Upper lobe of left lung (tissue), 6 donors: ENCODE results near the gene CEACAM1. TPM values are rescaled to one million over a fixed set of nuclear protein-coding genes. Genes with fewer than 3 reads are reported as not detected.
"Not testable (repeated sequence)": the region's sequence is repeated elsewhere in the genome, so short reads cannot be mapped to it uniquely, and the experiment has no call there.

Experiments used
- ATAC-seq, 2 donors: fragments of 200-7000 bp; cut with Tn5 transposase; one replicate each; pipeline ENCODE4 v1.9.1; 2022; ENCODE audit warnings: mild to moderate bottlenecking in 2 of 2, moderate library complexity in 2 of 2; ENCODE audit not compliant: low FRiP score in 2 of 2
- DNase-seq, 2 donors: peaks; one replicate each; pipeline ENCODE4 v3.0.0-alpha.2; 2019 to 2020
- H3K27ac ChIP-seq, 4 donors: fragments of 200-600 bp; sonication (generic); one replicate each; pipeline ENCODE4 v1.5.1; 2016 to 2019
- H3K27me3 ChIP-seq, 4 donors: fragments of 200-600 bp; sonication (generic); one replicate each; pipeline ENCODE4 v1.5.1; 2017 to 2019
- H3K36me3 ChIP-seq, 4 donors: fragments of 200-600 bp; sonication (generic); one replicate each; pipeline ENCODE4 v1.5.1; 2016 to 2019
- H3K4me1 ChIP-seq, 4 donors: fragments of 200-600 bp; sonication (generic); one replicate each; pipeline ENCODE4 v1.5.1; 2018 to 2019
- H3K4me3 ChIP-seq, 4 donors: fragments of 200-600 bp; sonication (generic); one replicate each; pipeline ENCODE4 v1.5.1; 2017 to 2019; ENCODE audit warnings: mild to moderate bottlenecking in 2 of 4, moderate library complexity in 1 of 4
- H3K9me3 ChIP-seq, 4 donors: fragments of 200-600 bp; sonication (generic); one replicate each; pipeline ENCODE4 v1.5.1; 2018 to 2019
- EP300 ChIP-seq, 4 donors: sonication (generic); formaldehyde crosslinking; IDR thresholded peaks; one replicate each; pipeline ENCODE4 v1.5.1; 2017; ENCODE audit warnings: antibody characterized with exemption in 4 of 4, control low read depth in 2 of 4
- POLR2A ChIP-seq, 4 donors: fragments of 450-650 bp; IDR thresholded peaks; one replicate each; pipeline ENCODE4 v1.5.1; 2016 to 2017; ENCODE audit warnings: antibody characterized with exemption in 4 of 4, mild to moderate bottlenecking in 2 of 4
- POLR2AphosphoS5 ChIP-seq, 2 donors: sonication (generic); formaldehyde crosslinking; IDR thresholded peaks; one replicate each; pipeline ENCODE4 v1.5.1; 2017; ENCODE audit warnings: antibody characterized with exemption in 2 of 2
- WGBS, 2 donors: methylation state at CpG; one replicate each; pipeline ENCODE4 v1.1.5; 2017 to 2018; 5-methylcytosine and 5-hydroxymethylcytosine counted together
- total RNA-seq, 6 donors: library from RNA; depleted of rRNA in 4 of 6; stranded (reverse); fragments of >200 nt in 4 of 6; gene quantifications; one replicate each; pipeline versions ENCODE4 v1.1.0 to v1.2.1, GENCODE V29; 2016 to 2021
- TF ChIP-seq, protein P1 (sequence below), 6 experiments: fragments of 450-650 bp in 4 of 6; fragments of 200-600 bp in 2 of 6; sonication (generic) in 2 of 6; IDR thresholded peaks; one replicate each; pipeline ENCODE4 v1.5.1; 2016 to 2019; ENCODE audit warnings: antibody characterized with exemption in 6 of 6
- donor health status: DM: no; HTN: no; CAD: no; lungs with moderate emphysema.
- donor health status: DM: no; HTN: yes; CAD: no; lungs with severe emphysema.

Gene CEACAM1
- total RNA-seq, 6 donors from 2014 or later = 7.3 to 11.9 (median 9.2) TPM

GRCh38 chr19:42487798-42488178 lies 40.5 kb downstream of the CEACAM1 start:
- ATAC-seq (no peak), DNase-seq (no peak)
- WGBS, 2 donors = 91 to 94% methylated on average over 3 of the region's 3 CpGs
- Histone ChIP-seq H3K27me3 (no peaks in the 10 kb centered on the region), H3K4me3 (no peak overlapping the region), H3K9me3 (no peaks in the 10 kb centered on the region), H3K4me1 (peaks cover 0 to 3% (median 0%) of the 10 kb centered on the region in 4 donors), H3K27ac (no peak overlapping the region), H3K36me3 (no peaks in the 10 kb centered on the region)
- no peak for TF ChIP-seq POLR2A (IDR thresholded peaks at IDR 0.05)
- TF ChIP-seq POLR2AphosphoS5 (IDR thresholded peaks at IDR 0.05) = no peak

- Histone ChIP-seq H3K9me3 (no peaks in the 10 kb centered on the region), H3K4me1 (peaks cover 0 to 3% (median 0%) of the 10 kb centered on the region in 4 donors), H3K4me3 (no peak overlapping the region), H3K27me3 (no peaks in the 10 kb centered on the region), H3K36me3 (no peaks in the 10 kb centered on the region), H3K27ac (no peak overlapping the region)
- no peak for ATAC-seq
- WGBS, 2 donors = 63% methylated on average over 3 of the region's 3 CpGs
- TF ChIP-seq POLR2A (IDR thresholded peaks at IDR 0.05) (no peak), EP300 (IDR thresholded peaks at IDR 0.05) (no peak)
- DNase-seq = no peak
Observed at GRCh38 chr19:42487032-42487797, 41.1 kb downstream of the CEACAM1 start.

- peaks cover 0 to 17% (median 16%) of the 10 kb centered on the region in 4 donors for H3K4me1 ChIP-seq
- not testable (repeated sequence) for H3K27ac ChIP-seq, H3K9me3 ChIP-seq, H3K27me3 ChIP-seq, DNase-seq, H3K4me3 ChIP-seq, H3K36me3 ChIP-seq, ATAC-seq
- WGBS, 2 donors = 70 to 74% methylated on average over 4 of the region's 4 CpGs
Observed at GRCh38 chr19:42485036-42485435, 43.2 kb downstream of the CEACAM1 start.

GRCh38 chr19:42480335-42481095 lies 47.8 kb downstream of the CEACAM1 start:
- no peaks in the 10 kb centered on the region for H3K9me3 ChIP-seq
- DNase-seq (peak in 1 of 2 donors; percentile 58), ATAC-seq (peak in 1 of 2 donors; percentile 50)
- H3K27ac ChIP-seq = peak overlapping the region; percentile 48 to 71 (median 60)
- TF ChIP-seq, protein P1, sequence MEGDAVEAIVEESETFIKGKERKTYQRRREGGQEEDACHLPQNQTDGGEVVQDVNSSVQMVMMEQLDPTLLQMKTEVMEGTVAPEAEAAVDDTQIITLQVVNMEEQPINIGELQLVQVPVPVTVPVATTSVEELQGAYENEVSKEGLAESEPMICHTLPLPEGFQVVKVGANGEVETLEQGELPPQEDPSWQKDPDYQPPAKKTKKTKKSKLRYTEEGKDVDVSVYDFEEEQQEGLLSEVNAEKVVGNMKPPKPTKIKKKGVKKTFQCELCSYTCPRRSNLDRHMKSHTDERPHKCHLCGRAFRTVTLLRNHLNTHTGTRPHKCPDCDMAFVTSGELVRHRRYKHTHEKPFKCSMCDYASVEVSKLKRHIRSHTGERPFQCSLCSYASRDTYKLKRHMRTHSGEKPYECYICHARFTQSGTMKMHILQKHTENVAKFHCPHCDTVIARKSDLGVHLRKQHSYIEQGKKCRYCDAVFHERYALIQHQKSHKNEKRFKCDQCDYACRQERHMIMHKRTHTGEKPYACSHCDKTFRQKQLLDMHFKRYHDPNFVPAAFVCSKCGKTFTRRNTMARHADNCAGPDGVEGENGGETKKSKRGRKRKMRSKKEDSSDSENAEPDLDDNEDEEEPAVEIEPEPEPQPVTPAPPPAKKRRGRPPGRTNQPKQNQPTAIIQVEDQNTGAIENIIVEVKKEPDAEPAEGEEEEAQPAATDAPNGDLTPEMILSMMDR (IDR thresholded peaks at IDR 0.05) = no peak
- peak in 1 of 2 donors; percentile 41 for TF ChIP-seq POLR2AphosphoS5 (IDR thresholded peaks at IDR 0.05)
- no peak for TF ChIP-seq POLR2A (IDR thresholded peaks at IDR 0.05)
- TF ChIP-seq EP300 (IDR thresholded peaks at IDR 0.05) = no peak
- H3K27me3 ChIP-seq = no peaks in the 10 kb centered on the region
- H3K36me3 ChIP-seq = no peaks in the 10 kb centered on the region
- H3K4me3 ChIP-seq = peak overlapping the region in 1 of 4 donors; percentile 7
- peaks cover 0 to 16% (median 14%) of the 10 kb centered on the region in 4 donors for H3K4me1 ChIP-seq
- WGBS, 2 donors = 29 to 32% methylated on average over 7 of the region's 7 CpGs

DNA sequence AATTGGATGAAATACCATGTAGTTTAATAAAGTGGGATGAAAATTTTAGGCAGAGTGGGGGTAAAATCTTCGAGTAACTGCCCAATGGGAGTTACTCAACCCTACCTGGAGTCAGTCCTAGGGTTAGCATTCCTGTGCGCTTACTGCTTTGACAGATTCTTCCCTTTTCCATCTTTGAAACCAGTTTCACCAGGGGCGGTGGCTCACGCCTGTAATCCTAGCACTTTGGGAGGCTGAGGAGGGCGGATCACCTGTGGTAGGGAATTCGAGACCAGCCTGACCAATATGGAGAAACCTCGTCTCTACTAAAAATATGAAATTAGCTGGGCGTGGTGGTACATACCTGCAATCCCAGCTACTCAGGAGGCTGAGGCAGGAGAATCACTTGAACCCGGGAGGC lies 48.5 kb downstream of the CEACAM1 start:
- no peaks in the 10 kb centered on the region for H3K9me3 ChIP-seq
- peaks cover 0 to 16% (median 14%) of the 10 kb centered on the region in 4 donors for H3K4me1 ChIP-seq
- ATAC-seq (no peak), DNase-seq (no peak)
- no peaks in the 10 kb centered on the region for H3K36me3 ChIP-seq
- no peak overlapping the region for H3K4me3 ChIP-seq
- H3K27ac ChIP-seq = peak overlapping the region in 2 of 4 donors; percentile 69 to 71
- 92 to 93% methylated on average over 9 of the region's 9 CpGs for WGBS, 2 donors
- no peaks in the 10 kb centered on the region for H3K27me3 ChIP-seq
- TF ChIP-seq EP300 (IDR thresholded peaks at IDR 0.05) (no peak), POLR2A (IDR thresholded peaks at IDR 0.05) (no peak), POLR2AphosphoS5 (IDR thresholded peaks at IDR 0.05) (no peak)
- TF ChIP-seq, protein P1 (IDR thresholded peaks at IDR 0.05) = no peak

DNA sequence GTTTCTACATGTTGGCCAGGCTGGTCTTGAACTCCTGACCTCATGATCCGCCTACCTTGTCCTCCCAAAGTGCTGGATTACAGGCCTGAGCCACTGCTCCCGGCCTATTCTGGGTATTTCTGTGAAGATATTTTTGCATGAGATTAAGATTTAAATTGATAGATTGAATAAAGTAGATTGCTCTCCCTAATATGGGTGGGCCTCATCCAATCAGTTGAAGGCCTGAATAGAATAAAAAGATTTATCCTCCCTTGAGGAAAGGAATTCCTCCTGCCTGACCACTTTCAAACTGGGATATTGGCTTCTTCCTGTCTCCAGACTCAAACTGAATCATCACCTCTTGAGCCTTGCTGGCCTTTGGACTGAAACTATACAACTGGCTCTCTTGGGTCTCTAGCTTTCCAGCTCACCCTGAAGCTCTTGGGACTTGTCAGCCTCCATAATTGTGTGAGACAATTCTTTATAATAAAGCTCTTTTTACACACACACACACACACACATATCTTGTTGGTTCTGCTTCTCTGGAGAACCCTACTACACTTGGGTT lies 49.4 kb downstream of the CEACAM1 start:
- Histone ChIP-seq H3K27me3 (no peaks in the 10 kb centered on the region), H3K36me3 (no peaks in the 10 kb centered on the region), H3K4me3 (no peak overlapping the region), H3K9me3 (no peaks in the 10 kb centered on the region), H3K4me1 (peaks cover 0 to 16% (median 14%) of the 10 kb centered on the region in 4 donors), H3K27ac (no peak overlapping the region)
- TF ChIP-seq POLR2AphosphoS5 (IDR thresholded peaks at IDR 0.05) = no peak
- no peak for TF ChIP-seq POLR2A (IDR thresholded peaks at IDR 0.05)
- TF ChIP-seq EP300 (IDR thresholded peaks at IDR 0.05) = no peak
- TF ChIP-seq, protein P1 (IDR thresholded peaks at IDR 0.05) = no peak
- no peak for ATAC-seq
- no peak for DNase-seq
- WGBS, 2 donors = 98 to 100% methylated on average over 2 of the region's 2 CpGs
